GM11168 (cell line): ENCODE measurements around the gene PPM1H.
"Not testable (repeated sequence)": the region's sequence is repeated elsewhere in the genome, so short reads cannot be mapped to it uniquely, and the experiment has no call there.

Experiments
- in situ Hi-C: fragments of 300-500 bp; cut with MboI; formaldehyde crosslinking; loops from one replicate; pipeline ENCODE4 v1.12.0; 2022; ENCODE audit warnings: low sequenced_read_pairs; ENCODE audit not compliant: unreplicated experiment

The PPM1H gene

DNA sequence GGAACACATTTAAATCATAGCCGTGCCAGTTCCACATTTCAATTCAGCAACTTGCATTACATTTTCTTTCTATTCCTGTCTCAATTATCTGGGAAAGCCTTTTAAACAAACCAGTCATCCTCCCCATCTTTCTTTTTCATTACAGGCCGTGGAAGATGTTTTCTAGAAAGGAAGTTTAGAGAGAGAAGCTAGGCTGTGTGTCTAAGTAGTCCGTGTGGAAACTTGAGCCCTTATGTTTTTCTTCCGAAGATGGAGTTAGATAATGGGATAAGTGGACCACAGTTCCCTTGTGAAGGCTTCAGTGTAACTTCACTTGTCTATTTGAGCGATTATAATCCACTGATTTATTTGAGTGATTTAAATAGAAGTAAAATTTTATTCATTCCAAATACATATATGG lies 12.4 kb upstream of the PPM1H start:
- in situ Hi-C loops: no loop called here

GRCh38 chr12:62943779-62944395 lies 8.9 kb upstream of the PPM1H start:
- in situ Hi-C loops: no loop called here

DNA sequence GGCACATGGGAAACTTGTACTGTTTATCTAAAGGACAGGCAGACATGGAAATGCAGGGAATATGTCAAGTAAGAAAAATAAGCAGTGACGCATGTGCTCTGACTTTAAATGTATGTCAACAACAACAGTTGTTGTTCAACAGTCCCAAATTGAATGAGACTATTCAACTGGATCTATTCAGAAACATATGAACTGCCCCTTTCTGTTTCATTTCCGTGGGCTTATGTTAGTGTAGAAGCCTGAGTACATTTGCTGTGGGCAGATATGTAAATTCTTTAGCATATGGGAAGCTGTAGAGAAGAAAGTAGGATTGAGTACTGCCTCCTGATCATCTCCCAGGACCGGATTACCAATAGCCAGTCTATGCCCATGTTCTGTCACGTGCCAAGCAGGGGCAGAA lies 7.4 kb upstream of the PPM1H start:
- in situ Hi-C loops: not testable (repeated sequence)

DNA sequence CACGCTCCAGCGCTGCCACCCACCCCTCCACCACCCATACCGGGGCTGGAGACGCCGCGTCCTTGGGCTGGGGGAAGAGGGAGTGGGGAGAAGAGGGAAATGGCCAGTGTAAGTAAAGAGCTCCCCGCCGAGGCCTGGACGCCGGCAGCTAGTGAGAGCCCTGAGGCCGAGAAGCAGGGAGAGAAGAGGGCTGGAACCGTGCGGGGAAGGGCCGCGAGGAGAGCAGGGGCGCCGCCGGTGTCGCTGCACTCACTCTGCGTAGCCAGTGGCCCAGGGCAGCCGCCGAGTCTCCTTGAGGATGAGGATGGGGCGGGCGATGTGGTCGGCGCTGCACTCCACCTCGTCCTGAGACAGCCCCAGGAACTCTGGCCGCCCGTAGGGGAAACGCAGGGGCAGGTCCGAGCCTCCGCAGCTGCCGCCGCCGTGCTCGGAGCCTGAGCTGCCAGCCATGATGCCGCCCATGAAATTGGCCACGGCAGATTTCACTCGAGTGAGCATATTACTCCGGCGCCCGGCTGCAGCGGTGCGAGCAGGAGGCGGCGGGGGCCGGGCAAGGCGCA lies 631 bp downstream of the PPM1H start:
- in situ Hi-C loops: no loop called here

- in situ Hi-C loops: no loop called here
Observed at GRCh38 chr12:62933602-62934238, 1.2 kb downstream of the PPM1H start.

GRCh38 chr12:62933220-62933601 lies 1.7 kb downstream of the PPM1H start:
- in situ Hi-C loops: no loop called here

DNA sequence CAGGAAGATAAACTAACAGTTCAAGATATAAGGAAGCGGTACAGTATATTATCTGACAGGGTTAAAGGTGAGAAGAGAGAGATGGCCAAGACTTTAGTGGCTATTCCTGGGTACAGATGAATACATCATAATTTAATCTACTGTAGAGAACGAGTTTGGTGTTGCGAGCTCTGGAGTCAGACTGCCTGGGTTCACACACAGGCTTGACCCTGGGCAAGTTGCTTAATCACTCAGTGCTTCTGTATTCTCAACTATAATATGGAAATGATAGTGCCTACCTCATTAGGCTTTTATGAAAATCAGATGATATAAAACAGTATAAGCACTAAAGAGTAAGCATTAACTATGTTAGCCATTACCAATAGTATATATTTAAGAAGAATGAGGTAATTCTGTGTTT lies 3.5 kb downstream of the PPM1H start:
- in situ Hi-C loops: no loop called here

DNA sequence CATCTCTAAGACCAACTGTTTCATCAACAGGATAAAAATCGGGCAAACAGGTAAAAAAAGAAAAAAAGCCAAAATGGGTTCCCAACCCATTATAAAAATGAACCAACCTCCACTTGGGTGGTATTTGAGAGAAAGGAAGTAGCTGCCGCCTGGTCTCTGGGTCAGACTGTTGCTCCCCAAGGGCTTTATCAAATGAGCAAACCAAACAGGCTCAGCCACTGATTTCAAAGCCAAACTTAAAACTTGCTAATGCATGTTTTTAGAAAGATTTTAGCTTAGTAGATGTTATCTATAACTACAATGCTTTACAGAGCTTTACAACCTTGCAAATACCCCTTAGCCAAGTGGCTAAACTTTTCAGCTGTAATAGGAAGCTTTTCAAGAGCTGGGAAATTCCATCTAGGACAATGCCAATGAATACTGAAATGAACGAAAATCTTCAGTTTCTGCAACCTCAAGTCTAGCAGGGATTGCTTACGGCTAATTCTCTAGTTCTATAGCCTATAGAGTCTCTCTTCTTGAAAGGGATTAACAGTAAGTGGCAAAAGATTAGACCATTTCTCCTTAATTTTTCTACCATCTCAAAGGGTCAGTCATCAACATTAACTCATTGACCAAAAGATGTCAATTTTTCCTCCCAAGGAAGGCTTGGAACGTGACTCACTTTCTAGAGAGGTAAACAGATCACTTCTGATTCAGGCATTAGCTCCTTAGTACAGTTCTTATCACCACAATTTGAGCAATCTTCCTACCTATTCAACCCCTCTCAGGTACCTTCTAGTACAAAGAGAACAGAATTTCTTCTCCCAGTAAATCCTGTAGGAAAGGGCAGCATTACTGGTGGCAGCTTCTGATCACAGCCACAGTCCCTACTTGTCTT lies 4.2 kb downstream of the PPM1H start:
- in situ Hi-C loops: no loop called here

GRCh38 chr12:62928632-62929031 lies 6.3 kb downstream of the PPM1H start:
- in situ Hi-C loops: no loop called here

GRCh38 chr12:62925680-62926079 lies 9.3 kb downstream of the PPM1H start:
- in situ Hi-C loops: no loop called here

GRCh38 chr12:62924084-62924483 lies 10.9 kb downstream of the PPM1H start:
- in situ Hi-C loops: no loop called here

- in situ Hi-C loops: no loop called here
Observed at GRCh38 chr12:62922539-62922938, 12.4 kb downstream of the PPM1H start.

- in situ Hi-C loops: no loop called here
Observed at GRCh38 chr12:62919838-62920237, 15.1 kb downstream of the PPM1H start.

GRCh38 chr12:62917926-62918325 lies 17.0 kb downstream of the PPM1H start:
- in situ Hi-C loops: no loop called here

GRCh38 chr12:62916632-62917425 lies 18.1 kb downstream of the PPM1H start:
- in situ Hi-C loops: no loop called here

DNA sequence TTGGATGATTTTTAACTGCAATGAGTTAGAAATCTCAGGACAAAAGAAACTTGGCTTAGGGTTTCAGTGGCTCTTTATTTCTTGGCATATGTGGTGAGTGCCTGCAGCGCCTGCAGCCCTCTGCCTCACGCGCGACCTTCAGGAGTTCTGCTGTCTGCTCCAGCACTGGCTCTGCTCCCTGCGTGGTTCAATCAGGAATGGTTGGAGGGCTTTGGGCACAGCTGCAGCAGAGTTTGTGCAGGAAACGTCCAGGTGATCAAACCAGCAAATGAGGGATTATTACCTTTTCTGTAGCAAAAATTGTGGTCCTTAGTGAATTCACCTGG lies 19.8 kb downstream of the PPM1H start:
- in situ Hi-C loops: no loop called here

DNA sequence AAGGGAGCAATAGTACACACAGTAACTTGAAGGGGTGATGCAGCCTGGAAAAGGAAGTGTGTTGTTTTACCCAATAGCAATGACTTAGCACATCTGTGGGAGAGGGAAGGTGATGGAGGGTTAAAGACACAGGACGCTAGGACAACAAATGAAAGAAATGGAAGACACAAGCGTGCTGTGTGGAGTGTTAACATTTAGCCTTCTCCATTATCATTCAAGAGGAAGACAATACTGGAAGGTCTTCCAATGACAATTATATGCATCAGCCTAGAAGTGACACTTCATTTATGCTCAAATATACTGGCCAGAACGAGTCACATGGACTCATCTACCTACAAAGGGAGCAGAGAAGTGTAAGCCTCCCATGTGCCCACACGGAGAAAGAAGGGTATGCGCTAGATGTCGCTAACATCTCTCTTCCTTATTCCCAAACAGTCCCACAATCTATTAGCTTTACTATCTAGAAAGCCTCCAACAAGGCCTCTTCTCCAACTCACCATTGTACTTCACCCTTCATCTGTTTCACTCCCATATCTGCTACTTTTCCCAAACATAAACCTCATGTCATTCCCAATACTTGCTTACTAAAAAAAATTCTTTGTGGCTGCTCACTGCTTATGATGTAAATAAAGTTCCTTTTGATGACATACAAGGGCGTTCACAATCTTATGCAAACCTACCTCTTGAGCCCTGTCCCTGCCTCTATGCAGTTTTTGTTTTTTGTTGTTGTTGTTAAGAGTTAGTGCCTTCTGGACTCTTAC lies 20.3 kb downstream of the PPM1H start:
- in situ Hi-C loops: no loop called here

DNA sequence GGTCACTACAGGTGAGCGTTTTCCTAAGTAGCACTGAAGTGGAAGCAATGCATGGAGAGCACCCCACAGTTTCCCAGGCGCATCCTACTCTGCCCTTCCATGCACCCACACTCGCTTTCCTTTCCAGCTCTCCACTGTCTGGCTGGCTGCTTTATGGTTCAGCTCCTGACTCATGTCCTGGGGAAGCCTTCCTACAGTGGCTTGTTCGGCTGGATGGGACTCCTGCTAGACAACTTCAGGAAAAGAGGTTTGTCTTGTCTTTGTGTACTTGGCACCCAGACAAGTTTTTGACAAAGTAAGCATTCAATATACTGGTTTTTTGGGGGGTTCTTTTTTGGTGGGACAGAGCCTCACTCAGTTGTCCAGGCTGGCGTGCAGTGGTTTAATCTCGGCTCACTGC lies 21.6 kb downstream of the PPM1H start:
- in situ Hi-C loops: no loop called here

DNA sequence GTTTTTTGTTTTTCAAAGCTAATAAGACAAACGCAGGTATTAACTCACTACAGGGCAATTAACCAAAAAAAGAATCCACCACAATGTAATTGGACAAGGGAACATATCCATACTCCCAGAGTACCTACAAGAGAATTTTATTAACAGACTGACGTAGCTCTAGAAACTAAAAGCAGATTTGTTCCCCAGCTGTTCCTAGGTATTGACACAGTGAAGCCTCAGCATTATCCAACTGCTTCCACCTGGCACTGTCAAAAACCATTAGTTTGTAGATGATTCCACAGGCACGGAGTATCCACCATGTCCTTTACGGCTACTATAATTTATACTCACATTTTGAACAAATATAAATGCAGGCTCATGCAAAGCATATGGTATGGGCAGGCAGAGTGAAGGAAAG lies 22.3 kb downstream of the PPM1H start:
- in situ Hi-C loops: no loop called here

GRCh38 chr12:62911286-62911685 lies 23.7 kb downstream of the PPM1H start:
- in situ Hi-C loops: no loop called here
